ENCODE measurements around the gene ZFYVE21. TPM values are rescaled to one million over a fixed set of nuclear protein-coding genes. Genes with fewer than 3 reads are reported as not detected.

The ZFYVE21 gene
- total RNA-seq, 4 donors from 2014 or later, result 40.3 to 81.2 (median 59.0) TPM

- H3K36me3 ChIP-seq, result peaks cover 0 to 83% (median 0%) of the 10 kb centered on the region in 3 donors
- no peak for TF ChIP-seq POLR2A (IDR thresholded peaks at IDR 0.05)
- no peak for TF ChIP-seq CTCF (IDR thresholded peaks at IDR 0.05)
- H3K4me1 ChIP-seq, result no peaks in the 10 kb centered on the region
- no peaks in the 10 kb centered on the region for H3K27me3 ChIP-seq
- H3K4me3 ChIP-seq, result no peak overlapping the region
- H3K27ac ChIP-seq, result no peak overlapping the region
- DNase-seq, result peak in 1 of 3 donors; percentile 35
- H3K9me3 ChIP-seq, result no peaks in the 10 kb centered on the region
Observed at GRCh38 chr14:103734081-103734888, 18.7 kb downstream of the ZFYVE21 start.

GRCh38 chr14:103735022-103735421, 19.4 kb downstream of the ZFYVE21 start:
- Histone ChIP-seq H3K4me3 (no peak overlapping the region), H3K9me3 (no peaks in the 10 kb centered on the region), H3K36me3 (peaks cover 0 to 83% (median 0%) of the 10 kb centered on the region in 3 donors), H3K27ac (no peak overlapping the region), H3K27me3 (no peaks in the 10 kb centered on the region), H3K4me1 (no peaks in the 10 kb centered on the region)
- peak in 1 of 3 donors; percentile 39 for DNase-seq
- TF ChIP-seq CTCF (IDR thresholded peaks at IDR 0.05) (no peak), POLR2A (IDR thresholded peaks at IDR 0.05) (no peak)

GRCh38 chr14:103735439-103735814, 19.8 kb downstream of the ZFYVE21 start:
- peak overlapping the region in 1 of 4 donors; percentile 66 for H3K27ac ChIP-seq

GRCh38 chr14:103735815-103736545, 20.4 kb downstream of the ZFYVE21 start:
- Histone ChIP-seq H3K9me3 (no peaks in the 10 kb centered on the region), H3K27ac (peak overlapping the region in 3 of 4 donors; percentile 21 to 66 (median 50)), H3K4me3 (no peak overlapping the region), H3K4me1 (no peaks in the 10 kb centered on the region), H3K36me3 (peaks cover 0 to 84% (median 0%) of the 10 kb centered on the region in 3 donors), H3K27me3 (no peaks in the 10 kb centered on the region)
- DNase-seq, result no peak
- TF ChIP-seq CTCF (IDR thresholded peaks at IDR 0.05) (no peak), POLR2A (IDR thresholded peaks at IDR 0.05) (no peak)

More at GRCh38 chr14:103735439-103735814, 19.8 kb downstream of the ZFYVE21 start:
- Histone ChIP-seq H3K27me3 (no peaks in the 10 kb centered on the region), H3K4me3 (no peak overlapping the region), H3K36me3 (peaks cover 0 to 83% (median 0%) of the 10 kb centered on the region in 3 donors), H3K9me3 (no peaks in the 10 kb centered on the region), H3K4me1 (no peaks in the 10 kb centered on the region)
- DNase-seq, result peak in 1 of 3 donors; percentile 39
- TF ChIP-seq POLR2A (IDR thresholded peaks at IDR 0.05), result no peak
- no peak for TF ChIP-seq CTCF (IDR thresholded peaks at IDR 0.05)

- H3K27ac ChIP-seq, result peak overlapping the region in 3 of 4 donors; percentile 21 to 66 (median 50)
- H3K27me3 ChIP-seq, result no peaks in the 10 kb centered on the region
- peaks cover 0 to 86% (median 0%) of the 10 kb centered on the region in 3 donors for H3K36me3 ChIP-seq
- no peak overlapping the region for H3K4me3 ChIP-seq
- DNase-seq, result no peak
- H3K4me1 ChIP-seq, result no peaks in the 10 kb centered on the region
- H3K9me3 ChIP-seq, result no peaks in the 10 kb centered on the region
- TF ChIP-seq POLR2A (IDR thresholded peaks at IDR 0.05), result no peak
- TF ChIP-seq CTCF (IDR thresholded peaks at IDR 0.05), result no peak
Observed at GRCh38 chr14:103736546-103737431, 21.2 kb downstream of the ZFYVE21 start.
